ENCODE results near the gene GABRG3.

The GABRG3 gene

GRCh38 chr15:27429577-27429976 lies 458.6 kb downstream of the GABRG3 start:
- no peak for DNase-seq

- no peak for DNase-seq
Measured at GRCh38 chr15:27433604-27434003, 462.6 kb downstream of the GABRG3 start.

- peak; percentile 51 for DNase-seq
Measured at GRCh38 chr15:27438403-27439375, 467.7 kb downstream of the GABRG3 start.

GRCh38 chr15:27441120-27441519 lies 470.1 kb downstream of the GABRG3 start:
- DNase-seq: no peak

GRCh38 chr15:27448234-27448633 lies 477.3 kb downstream of the GABRG3 start:
- no peak for DNase-seq

GRCh38 chr15:27448986-27449385 lies 478.0 kb downstream of the GABRG3 start:
- peak; percentile 41 for DNase-seq

GRCh38 chr15:27449941-27450340 lies 479.0 kb downstream of the GABRG3 start:
- no peak for DNase-seq

- DNase-seq: peak; percentile 88
Measured at GRCh38 chr15:27454281-27455075, 483.5 kb downstream of the GABRG3 start.

GRCh38 chr15:27456807-27457206 lies 485.8 kb downstream of the GABRG3 start:
- DNase-seq: no peak

- no peak for DNase-seq
Measured at GRCh38 chr15:27457766-27458165, 486.8 kb downstream of the GABRG3 start.

GRCh38 chr15:27458345-27459084 lies 487.5 kb downstream of the GABRG3 start:
- no peak for DNase-seq

- peak; percentile 24 for DNase-seq
Measured at GRCh38 chr15:27459836-27460235, 488.9 kb downstream of the GABRG3 start.

- no peak for DNase-seq
Measured at GRCh38 chr15:27461181-27461580, 490.2 kb downstream of the GABRG3 start.

- no peak for DNase-seq
Measured at GRCh38 chr15:27463525-27464088, 492.6 kb downstream of the GABRG3 start.

- no peak for DNase-seq
Measured at GRCh38 chr15:27464941-27465612, 494.1 kb downstream of the GABRG3 start.

- DNase-seq: no peak
Measured at GRCh38 chr15:27466758-27467157, 495.8 kb downstream of the GABRG3 start.

- no peak for DNase-seq
Measured at GRCh38 chr15:27468151-27468591, 497.2 kb downstream of the GABRG3 start.

GRCh38 chr15:27473845-27474244 lies 502.9 kb downstream of the GABRG3 start:
- no peak for DNase-seq

GRCh38 chr15:27475395-27475794 lies 504.4 kb downstream of the GABRG3 start:
- DNase-seq: no peak

- no peak for DNase-seq
Measured at GRCh38 chr15:27479296-27480140, 508.5 kb downstream of the GABRG3 start.

GRCh38 chr15:27480141-27480530 lies 509.2 kb downstream of the GABRG3 start:
- DNase-seq: no peak
